Effector memory CD4-positive, alpha-beta T cell (primary cell): ENCODE data around the gene FCHSD1.

Experiments used
- DNase-seq, 3 donors: peaks; one replicate each; pipeline ENCODE4 v3.0.0-alpha.2; 2020
- H3K27ac ChIP-seq: 2 replicates; pipeline ENCODE4 v1.7.0; 2013; ENCODE audit warnings: mild to moderate bottlenecking, low read length, moderate library complexity; ENCODE audit not compliant: insufficient read depth, poor library complexity, severe bottlenecking
- H3K27me3 ChIP-seq: replicated peaks from 2 replicates; pipeline ENCODE4 v1.7.0; 2013; ENCODE audit warnings: mild to moderate bottlenecking, low read length; ENCODE audit not compliant: insufficient read depth, control insufficient read depth, poor library complexity, severe bottlenecking
- H3K36me3 ChIP-seq: 2 replicates; pipeline ENCODE4 v1.7.0; 2013; ENCODE audit warnings: mild to moderate bottlenecking, low read length, moderate library complexity; ENCODE audit not compliant: control insufficient read depth, insufficient read depth
- H3K4me1 ChIP-seq: 2 replicates; pipeline ENCODE4 v1.7.0; 2013; ENCODE audit warnings: low read length, mild to moderate bottlenecking; ENCODE audit not compliant: control insufficient read depth, insufficient read depth, poor library complexity, severe bottlenecking
- H3K4me3 ChIP-seq: 2 replicates; pipeline ENCODE4 v1.7.0; 2013; ENCODE audit warnings: low read length, low read depth, mild to moderate bottlenecking; ENCODE audit not compliant: insufficient read depth, poor library complexity, severe bottlenecking
- H3K9me3 ChIP-seq: 2 replicates; pipeline ENCODE4 v1.7.0; 2013; ENCODE audit warnings: mild to moderate bottlenecking, low read length, moderate library complexity; ENCODE audit not compliant: control insufficient read depth

FCHSD1 gene

DNA sequence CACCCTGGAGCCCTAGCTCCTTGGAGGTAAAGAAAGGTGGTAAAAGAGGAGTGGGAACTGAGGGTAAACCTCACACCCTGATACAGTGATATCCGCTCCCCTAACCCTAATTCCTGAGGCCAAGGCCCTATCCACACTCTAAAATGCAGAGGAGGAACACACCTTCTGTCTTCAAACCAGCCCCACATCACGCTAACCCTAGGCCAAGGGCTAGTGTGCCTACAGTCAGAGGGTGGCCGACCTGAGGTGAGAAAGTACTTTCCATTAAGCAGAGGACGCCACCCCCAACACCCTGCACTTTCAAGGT lies 15.2 kb downstream of the FCHSD1 start:
- peak overlapping the region; percentile 98 for H3K4me3 ChIP-seq
- H3K9me3 ChIP-seq = no peaks in the 10 kb centered on the region
- peak overlapping the region; percentile 78 for H3K27ac ChIP-seq
- no peaks in the 10 kb centered on the region for H3K27me3 ChIP-seq
- peaks cover 28% of the 10 kb centered on the region for H3K4me1 ChIP-seq
- DNase-seq = no peak
- H3K36me3 ChIP-seq = peaks cover 15% of the 10 kb centered on the region

DNA sequence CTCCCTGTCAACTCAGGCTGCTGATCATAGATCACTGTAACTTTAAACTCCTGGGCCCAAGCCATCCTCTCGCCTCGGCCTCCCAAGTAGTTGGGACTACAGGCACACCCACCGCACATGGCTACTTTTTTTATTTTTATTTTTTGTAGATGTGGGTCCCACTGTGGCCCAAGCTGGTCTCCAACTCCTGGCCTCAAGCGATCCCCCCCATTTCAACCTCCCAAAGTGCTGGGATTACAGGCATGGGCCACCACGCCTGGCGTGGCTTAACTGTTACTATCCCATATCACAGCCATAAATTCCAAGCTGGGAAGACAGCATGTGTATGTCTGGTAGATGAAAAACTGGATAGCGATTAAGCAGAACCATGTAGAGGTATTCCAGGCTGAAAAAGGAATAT lies 15.6 kb downstream of the FCHSD1 start:
- Histone ChIP-seq H3K4me1 (peaks cover 28% of the 10 kb centered on the region), H3K27me3 (no peaks in the 10 kb centered on the region), H3K27ac (peak overlapping the region; percentile 78), H3K9me3 (no peaks in the 10 kb centered on the region), H3K36me3 (peaks cover 12% of the 10 kb centered on the region), H3K4me3 (peak overlapping the region; percentile 98)
- no peak for DNase-seq

GRCh38 chr5:141634720-141635119 lies 16.5 kb downstream of the FCHSD1 start:
- no peaks in the 10 kb centered on the region for H3K27me3 ChIP-seq
- H3K27ac ChIP-seq = no peak overlapping the region
- peaks cover 17% of the 10 kb centered on the region for H3K36me3 ChIP-seq
- DNase-seq = no peak
- no peak overlapping the region for H3K4me3 ChIP-seq
- H3K9me3 ChIP-seq = no peaks in the 10 kb centered on the region
- H3K4me1 ChIP-seq = peaks cover 28% of the 10 kb centered on the region

DNA sequence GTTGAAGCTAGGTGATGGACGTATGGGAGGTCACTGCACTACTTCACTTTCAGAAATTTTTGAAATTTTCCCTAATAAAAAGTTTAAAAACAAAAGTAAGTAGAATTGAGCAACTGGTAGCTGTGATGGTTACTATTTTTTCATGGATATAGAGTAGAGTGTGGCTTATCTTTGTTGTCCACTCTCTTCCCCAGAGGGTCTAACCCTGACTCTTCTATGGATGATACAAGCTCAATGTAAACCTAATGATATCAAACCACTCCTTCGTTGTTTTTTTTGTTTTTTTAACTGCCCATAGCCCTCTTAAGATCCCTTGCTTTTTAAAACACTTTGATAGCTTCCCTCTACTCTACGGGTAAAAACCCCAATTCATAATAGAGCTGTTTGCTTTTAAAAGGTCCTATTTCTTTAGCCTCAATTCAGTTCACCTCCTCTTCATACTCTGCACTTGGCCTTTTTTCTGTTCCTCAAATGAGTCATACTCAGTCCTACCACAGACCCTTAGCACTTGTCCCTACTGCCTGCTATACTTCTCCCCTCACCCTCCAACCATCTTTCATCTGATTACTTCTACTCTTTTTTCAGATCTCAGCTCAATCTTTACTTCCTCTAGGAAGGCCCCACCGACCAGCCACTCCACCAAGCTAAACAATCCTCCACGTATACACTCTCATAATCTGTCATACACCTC lies 17.2 kb downstream of the FCHSD1 start:
- H3K4me1 ChIP-seq = peaks cover 28% of the 10 kb centered on the region
- DNase-seq = no peak
- H3K9me3 ChIP-seq = no peaks in the 10 kb centered on the region
- H3K4me3 ChIP-seq = no peak overlapping the region
- H3K27me3 ChIP-seq = no peaks in the 10 kb centered on the region
- peaks cover 18% of the 10 kb centered on the region for H3K36me3 ChIP-seq
- no peak overlapping the region for H3K27ac ChIP-seq

DNA sequence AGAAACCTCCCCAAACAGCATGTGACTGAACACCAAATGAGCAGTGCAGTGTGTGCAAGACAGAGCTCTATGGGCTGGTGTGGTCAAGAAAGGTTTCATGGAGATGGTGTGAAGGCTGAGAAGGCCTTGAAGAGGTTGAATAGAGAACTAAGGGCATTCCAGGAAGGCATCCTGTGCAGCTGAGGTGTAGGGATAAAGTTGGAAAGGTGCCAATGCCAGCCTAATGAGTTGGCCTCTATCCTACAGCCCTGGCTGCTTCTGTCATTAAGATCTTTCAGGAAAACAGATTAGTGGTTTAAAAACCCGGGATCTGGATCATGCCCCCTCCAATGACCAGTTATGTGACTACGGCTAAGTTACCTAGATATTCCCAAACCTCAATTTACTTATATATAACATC lies 18.6 kb downstream of the FCHSD1 start:
- Histone ChIP-seq H3K36me3 (peaks cover 31% of the 10 kb centered on the region), H3K4me3 (no peak overlapping the region), H3K9me3 (no peaks in the 10 kb centered on the region), H3K27me3 (no peaks in the 10 kb centered on the region), H3K27ac (no peak overlapping the region), H3K4me1 (peaks cover 21% of the 10 kb centered on the region)
- no peak for DNase-seq

DNA sequence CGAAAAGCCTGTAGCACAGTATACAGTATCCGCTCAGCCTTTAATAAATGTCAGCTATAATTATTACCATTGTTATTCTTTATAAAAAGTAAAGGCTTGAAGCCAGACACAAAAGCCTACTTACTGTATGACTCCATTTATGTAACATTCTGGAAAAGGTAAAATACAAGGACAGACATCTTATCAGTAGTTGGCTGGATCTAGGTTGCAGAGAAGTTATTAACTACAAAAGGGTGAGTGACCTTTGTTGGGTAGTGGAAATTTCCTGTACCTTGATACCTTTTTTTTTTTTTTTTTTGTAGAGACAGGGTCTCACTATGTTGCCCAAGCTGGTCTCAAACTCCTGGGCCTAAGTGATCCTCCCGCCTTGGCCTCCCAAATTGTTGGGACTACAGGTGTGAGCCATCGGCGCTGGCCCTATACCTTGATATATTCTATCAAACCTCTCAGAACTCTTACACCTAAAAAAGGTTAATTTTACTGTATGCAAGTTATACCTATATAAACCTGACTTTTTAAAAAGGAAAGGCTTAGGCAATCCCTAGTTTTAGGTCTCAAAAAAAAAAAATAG lies 20.6 kb downstream of the FCHSD1 start:
- Histone ChIP-seq H3K27ac (no peak overlapping the region), H3K36me3 (peaks cover 44% of the 10 kb centered on the region), H3K9me3 (no peaks in the 10 kb centered on the region), H3K4me1 (peaks cover 14% of the 10 kb centered on the region), H3K4me3 (no peak overlapping the region), H3K27me3 (no peaks in the 10 kb centered on the region)
- no peak for DNase-seq

- Histone ChIP-seq H3K4me1 (no peaks in the 10 kb centered on the region), H3K9me3 (no peaks in the 10 kb centered on the region), H3K27ac (no peak overlapping the region), H3K4me3 (no peak overlapping the region), H3K27me3 (no peaks in the 10 kb centered on the region), H3K36me3 (peaks cover 61% of the 10 kb centered on the region)
- no peak for DNase-seq
Observed at GRCh38 chr5:141628175-141628788, 22.9 kb downstream of the FCHSD1 start.

GRCh38 chr5:141623611-141624010 lies 27.6 kb downstream of the FCHSD1 start:
- no peak overlapping the region for H3K4me3 ChIP-seq
- H3K36me3 ChIP-seq = peaks cover 53% of the 10 kb centered on the region

DNA sequence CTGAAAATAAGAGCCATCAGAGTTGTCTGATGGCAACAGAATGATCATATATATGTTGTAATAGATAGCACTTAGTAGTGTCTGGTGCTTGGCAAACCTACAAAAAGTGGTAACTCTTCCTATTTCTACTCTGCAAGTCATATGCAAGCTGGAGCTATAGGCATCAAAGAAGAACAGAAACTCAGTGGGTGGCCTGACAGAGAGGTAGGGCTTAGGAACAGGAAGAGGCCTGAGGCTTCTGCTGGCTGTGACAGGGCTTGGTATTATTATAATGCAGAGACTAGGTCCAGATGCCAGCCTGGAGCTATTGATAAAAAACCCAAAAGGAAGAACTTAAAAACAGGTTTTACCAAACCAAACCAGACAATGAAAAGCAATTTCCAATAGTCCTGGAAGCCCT lies 28.0 kb downstream of the FCHSD1 start:
- H3K27me3 ChIP-seq = no peaks in the 10 kb centered on the region
- no peak overlapping the region for H3K27ac ChIP-seq
- no peak for DNase-seq
- H3K36me3 ChIP-seq = peaks cover 49% of the 10 kb centered on the region
- H3K9me3 ChIP-seq = no peaks in the 10 kb centered on the region
- H3K4me3 ChIP-seq = no peak overlapping the region
- H3K4me1 ChIP-seq = no peaks in the 10 kb centered on the region

More at GRCh38 chr5:141623611-141624010, 27.6 kb downstream of the FCHSD1 start:
- Histone ChIP-seq H3K9me3 (no peaks in the 10 kb centered on the region), H3K27me3 (no peaks in the 10 kb centered on the region), H3K4me1 (no peaks in the 10 kb centered on the region), H3K27ac (no peak overlapping the region)
- no peak for DNase-seq

DNA sequence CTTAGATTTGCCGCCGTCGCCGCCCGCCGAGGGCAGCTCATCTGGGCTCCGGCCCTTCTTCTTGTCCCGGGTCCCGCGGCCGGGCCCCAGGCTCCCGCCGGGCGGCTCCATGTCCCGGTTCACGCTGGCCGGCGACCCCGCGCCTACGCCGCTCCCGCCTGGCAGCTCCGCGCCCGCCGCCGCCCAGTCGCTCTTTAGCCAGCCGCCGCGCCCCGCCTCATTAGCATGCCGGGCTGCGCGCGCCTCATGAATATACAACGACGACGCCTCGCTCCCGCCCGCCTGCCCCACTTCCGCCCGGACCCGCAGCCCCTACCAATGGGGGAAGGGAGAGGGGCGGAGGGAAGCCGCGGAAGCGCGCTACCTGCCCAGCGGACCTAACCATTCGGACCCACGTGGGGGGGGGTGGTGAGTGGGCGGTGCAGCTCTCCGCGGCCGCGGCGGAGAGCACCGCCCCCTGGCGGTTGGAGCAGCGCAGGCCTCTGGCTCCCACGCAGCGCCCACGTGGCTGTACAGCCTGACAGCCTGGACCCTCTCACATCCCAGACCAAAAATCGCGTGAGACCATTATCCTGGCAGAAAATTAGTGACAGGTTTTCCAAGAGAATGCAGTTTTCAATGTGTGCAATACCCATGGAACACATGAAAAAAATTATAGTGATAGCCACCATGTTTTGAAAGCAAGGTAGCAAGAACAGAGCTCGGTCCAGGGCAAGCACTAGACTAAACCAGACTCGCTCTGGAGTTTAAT lies 32.2 kb downstream of the FCHSD1 start, which contains the start of gene DIAPH1:
TSS of gene DIAPH1 (minus strand) at position 197 of the 751 bp plus-strand sequence. CDS start at position 111, 86 bp downstream.
- Histone ChIP-seq H3K9me3 (no peaks in the 10 kb centered on the region), H3K4me1 (peaks cover 17% of the 10 kb centered on the region), H3K4me3 (peak within 1 kb of the TSS; percentile 95), H3K27ac (peak within 1 kb of the TSS; percentile 90), H3K36me3 (peaks cover 18% of the 10 kb centered on the region), H3K27me3 (no peaks in the 10 kb centered on the region)
- DNase-seq = peak; percentile 96 to 97 (median 97)
